Subcutaneous adipose tissue (tissue), 4 donors: ENCODE results near the gene ATP2A1. TPM values are rescaled to one million over a fixed set of nuclear protein-coding genes. Genes with fewer than 3 reads are reported as not detected.

Experiments used
- total RNA-seq, 4 donors: library from RNA; depleted of rRNA; stranded (reverse); fragments of >200 nt; gene quantifications; one replicate each; pipeline ENCODE4 v1.1.0, GENCODE V29; 2016
- TF ChIP-seq, protein P1 (sequence below): fragments of 450-650 bp; IDR thresholded peaks from one replicate; pipeline ENCODE4 v1.5.1; 2016; ENCODE audit warnings: low read depth, mild to moderate bottlenecking, control low read depth, antibody characterized with exemption, moderate library complexity

The ATP2A1 gene
- total RNA-seq, 4 donors from 2014 or later: 0.19 to 0.44 (median 0.34) TPM; not detected in 1

DNA sequence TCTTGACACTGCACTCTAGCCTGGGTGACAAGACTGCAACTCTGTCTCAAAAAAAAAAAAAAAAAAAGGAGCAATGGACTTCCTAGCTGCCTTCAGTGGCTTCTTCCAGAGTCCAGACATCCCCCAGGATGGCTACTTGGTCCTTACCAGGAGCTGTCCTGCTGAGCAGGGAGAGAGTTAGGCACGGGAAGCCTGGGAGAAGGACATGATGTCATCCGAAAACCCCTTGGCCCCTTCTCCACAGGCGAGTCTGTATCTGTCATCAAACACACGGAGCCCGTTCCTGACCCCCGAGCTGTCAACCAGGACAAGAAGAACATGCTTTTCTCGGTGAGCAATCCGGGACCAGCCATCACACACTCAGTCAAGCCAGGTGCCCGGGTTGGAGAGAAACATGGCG, 8.7 kb downstream of the ATP2A1 start:
- TF ChIP-seq, protein P1, sequence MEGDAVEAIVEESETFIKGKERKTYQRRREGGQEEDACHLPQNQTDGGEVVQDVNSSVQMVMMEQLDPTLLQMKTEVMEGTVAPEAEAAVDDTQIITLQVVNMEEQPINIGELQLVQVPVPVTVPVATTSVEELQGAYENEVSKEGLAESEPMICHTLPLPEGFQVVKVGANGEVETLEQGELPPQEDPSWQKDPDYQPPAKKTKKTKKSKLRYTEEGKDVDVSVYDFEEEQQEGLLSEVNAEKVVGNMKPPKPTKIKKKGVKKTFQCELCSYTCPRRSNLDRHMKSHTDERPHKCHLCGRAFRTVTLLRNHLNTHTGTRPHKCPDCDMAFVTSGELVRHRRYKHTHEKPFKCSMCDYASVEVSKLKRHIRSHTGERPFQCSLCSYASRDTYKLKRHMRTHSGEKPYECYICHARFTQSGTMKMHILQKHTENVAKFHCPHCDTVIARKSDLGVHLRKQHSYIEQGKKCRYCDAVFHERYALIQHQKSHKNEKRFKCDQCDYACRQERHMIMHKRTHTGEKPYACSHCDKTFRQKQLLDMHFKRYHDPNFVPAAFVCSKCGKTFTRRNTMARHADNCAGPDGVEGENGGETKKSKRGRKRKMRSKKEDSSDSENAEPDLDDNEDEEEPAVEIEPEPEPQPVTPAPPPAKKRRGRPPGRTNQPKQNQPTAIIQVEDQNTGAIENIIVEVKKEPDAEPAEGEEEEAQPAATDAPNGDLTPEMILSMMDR: no peak

DNA sequence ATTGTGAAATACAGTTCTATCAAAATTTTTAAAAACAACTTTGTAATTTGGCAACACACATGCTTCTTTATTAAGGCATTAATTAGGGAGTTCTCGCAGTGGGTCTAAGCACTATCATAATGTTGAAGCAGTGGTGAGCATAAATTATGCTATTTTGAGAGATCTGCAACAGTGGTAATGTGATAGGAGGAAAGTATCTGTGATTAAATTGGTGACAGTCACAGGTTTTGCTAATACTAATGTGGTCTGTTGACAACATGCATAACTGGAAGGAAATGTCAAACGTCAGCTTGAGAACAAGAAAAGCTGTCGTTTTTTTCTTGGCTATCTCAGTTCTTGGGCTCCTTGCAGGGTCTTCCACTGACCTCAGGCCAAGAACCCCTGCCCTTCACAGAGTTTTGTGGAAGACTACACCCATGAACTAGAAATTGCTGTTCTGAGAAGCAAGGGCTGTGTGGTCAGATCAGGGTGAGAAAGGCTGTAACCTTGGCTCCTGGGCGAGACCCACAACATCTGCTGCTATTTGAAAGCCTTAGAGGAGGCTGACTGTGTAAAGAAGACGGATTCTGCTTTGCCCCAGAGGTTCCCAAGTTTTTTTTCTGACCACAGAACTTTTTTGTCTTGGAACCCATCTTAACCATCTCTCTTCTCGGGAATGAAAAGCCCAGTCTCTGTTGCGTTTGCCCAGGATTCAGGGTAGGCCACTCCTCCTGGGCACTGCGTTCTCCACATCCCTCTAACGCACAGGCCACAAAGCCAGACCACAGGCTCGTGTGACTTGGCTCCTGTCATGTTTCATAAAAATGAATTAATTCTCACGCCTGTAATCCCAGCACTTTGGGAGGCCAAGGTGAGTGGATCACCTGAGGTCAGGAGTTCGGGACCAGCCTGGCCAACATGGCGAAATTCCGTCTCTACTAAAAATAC, 13.9 kb downstream of the ATP2A1 start:
- TF ChIP-seq, protein P1: no peak

DNA sequence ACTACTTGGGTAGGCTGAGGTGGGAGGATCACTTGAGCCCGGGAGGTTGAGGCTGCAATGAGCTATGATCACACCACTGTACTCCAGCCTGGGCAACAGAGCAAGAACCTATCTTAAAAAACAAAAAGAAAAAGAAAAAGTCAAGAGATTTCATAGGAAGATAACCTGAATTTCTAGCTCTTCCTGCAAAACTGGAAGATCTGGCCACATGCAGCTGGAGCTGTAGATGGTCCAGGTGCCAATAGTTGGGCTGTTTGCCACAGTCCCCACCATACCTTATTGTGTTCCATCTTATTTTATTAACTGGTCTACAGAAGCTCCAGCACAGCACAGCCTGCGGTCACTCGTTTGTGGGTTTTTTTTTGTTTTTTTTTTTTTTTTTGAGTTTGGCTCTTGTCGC, 15.0 kb downstream of the ATP2A1 start:
- TF ChIP-seq, protein P1: no peak

DNA sequence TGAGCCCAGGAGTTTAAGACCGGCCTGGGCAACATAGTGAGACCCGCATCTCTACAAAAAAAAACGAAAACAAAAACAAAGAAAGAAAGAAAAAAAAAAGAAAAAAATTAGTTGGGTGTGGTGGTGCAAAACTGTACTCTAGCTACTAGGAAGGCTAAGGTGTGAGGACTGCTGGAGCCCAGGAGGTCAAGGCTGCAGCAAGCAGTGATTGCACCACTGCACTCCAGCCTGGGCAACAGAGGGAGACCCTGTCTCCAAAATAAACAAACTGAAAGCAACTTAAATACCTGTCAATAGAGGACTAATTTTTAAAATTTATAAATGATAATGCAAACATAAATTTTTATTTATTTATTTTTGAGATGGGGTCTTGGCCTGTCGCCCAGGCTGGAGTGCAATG, 17.3 kb downstream of the ATP2A1 start:
- TF ChIP-seq, protein P1: no peak

DNA sequence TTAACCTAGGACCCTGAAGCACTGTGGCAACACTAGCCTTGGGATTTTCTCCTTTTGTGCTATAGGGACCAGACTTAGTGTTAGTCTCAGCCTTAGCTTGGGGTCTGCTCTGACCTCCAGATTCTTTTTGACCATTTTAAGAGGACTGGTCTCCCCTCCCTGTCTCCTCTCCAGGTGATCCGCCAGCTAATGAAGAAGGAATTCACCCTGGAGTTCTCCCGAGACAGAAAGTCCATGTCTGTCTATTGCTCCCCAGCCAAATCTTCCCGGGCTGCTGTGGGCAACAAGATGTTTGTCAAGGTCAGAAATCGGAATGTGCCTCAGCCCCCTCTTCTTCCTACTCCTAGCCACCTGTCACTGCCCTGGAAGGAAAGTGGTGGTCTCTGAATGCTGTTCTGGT, 19.5 kb downstream of the ATP2A1 start:
- TF ChIP-seq, protein P1: no peak

DNA sequence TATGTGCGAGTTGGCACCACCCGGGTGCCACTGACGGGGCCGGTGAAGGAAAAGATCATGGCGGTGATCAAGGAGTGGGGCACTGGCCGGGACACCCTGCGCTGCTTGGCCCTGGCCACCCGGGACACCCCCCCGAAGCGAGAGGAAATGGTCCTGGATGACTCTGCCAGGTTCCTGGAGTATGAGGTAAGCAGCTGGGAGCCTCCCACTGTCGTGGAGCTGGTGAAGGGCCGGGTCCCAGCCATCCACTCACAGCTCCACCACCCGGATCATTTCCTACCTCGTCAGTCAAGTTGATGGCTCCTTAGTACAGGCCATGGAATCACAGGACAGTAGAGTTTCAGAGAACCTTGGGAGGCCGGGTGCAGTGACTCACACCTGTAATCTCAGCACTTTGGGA, 20.0 kb downstream of the ATP2A1 start:
- TF ChIP-seq, protein P1: no peak

DNA sequence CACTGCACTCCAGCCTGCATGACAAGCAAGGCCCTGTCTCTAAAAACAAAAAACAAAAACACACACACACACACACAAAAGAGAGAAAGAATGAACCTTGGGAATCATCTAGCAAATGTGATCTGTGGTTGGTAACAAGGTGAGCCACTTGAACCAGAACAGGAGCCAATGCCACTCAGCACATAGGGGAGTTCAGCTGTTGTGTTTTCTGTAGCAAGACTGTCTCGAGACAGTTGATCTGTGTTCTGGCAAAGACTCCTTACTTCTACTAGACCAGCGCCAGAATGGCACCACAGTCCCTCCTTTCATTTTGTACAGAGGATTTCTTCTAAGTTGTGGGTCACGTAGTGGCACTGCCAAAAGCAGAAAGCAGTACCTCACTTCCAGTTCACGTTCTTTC, 20.7 kb downstream of the ATP2A1 start:
- TF ChIP-seq, protein P1: no peak
